Naive B cell (primary cell): ENCODE measurements around the gene MYBPC3. TPM values are rescaled to one million over a fixed set of nuclear protein-coding genes. Genes with fewer than 3 reads are reported as not detected.
"Not testable (repeated sequence)": the region's sequence is repeated elsewhere in the genome, so short reads cannot be mapped to it uniquely, and the experiment has no call there.

Experiments
- ATAC-seq, 2 donors: fragments of 150-1000 bp; cut with Tn5 transposase; 2 replicates each; pipeline ENCODE4 v1.10.0; 2021; ENCODE audit warnings: low read depth in 2 of 2, mild to moderate bottlenecking in 2 of 2, moderate library complexity in 2 of 2
- DNase-seq: peaks from one replicate; pipeline ENCODE4 v3.0.0; 2022
- H3K27ac Mint-ChIP-seq, 6 donors: one replicate each; pipeline ENCODE4 v1.8.0; 2020 to 2022; ENCODE audit warnings: mild to moderate bottlenecking in 6 of 6, mixed read lengths in 6 of 6, moderate library complexity in 5 of 6, inconsistent platforms in 2 of 6
- H3K27me3 Mint-ChIP-seq, 3 donors: one replicate each; pipeline ENCODE4 v1.8.0; 2021 to 2022; ENCODE audit warnings: mixed read lengths in 3 of 3, mild to moderate bottlenecking in 1 of 3
- H3K36me3 Mint-ChIP-seq, 2 donors: one replicate each; pipeline ENCODE4 v1.8.0; 2020 to 2022; ENCODE audit warnings: mixed read lengths in 2 of 2, inconsistent platforms in 1 of 2, mild to moderate bottlenecking in 1 of 2
- H3K4me1 Mint-ChIP-seq, 3 donors: one replicate each; pipeline ENCODE4 v1.8.0; 2020 to 2022; ENCODE audit warnings: mixed read lengths in 3 of 3, inconsistent platforms in 1 of 3, mild to moderate bottlenecking in 1 of 3, moderate library complexity in 1 of 3
- H3K4me3 Mint-ChIP-seq, 8 donors: one replicate each; pipeline ENCODE4 v1.8.0; 2020 to 2022; ENCODE audit warnings: mild to moderate bottlenecking in 8 of 8, mixed read lengths in 8 of 8, moderate library complexity in 8 of 8, inconsistent platforms in 2 of 8
- H3K9me3 Mint-ChIP-seq, 7 donors: one replicate each; pipeline ENCODE4 v1.8.0; 2020 to 2022; ENCODE audit warnings: mixed read lengths in 7 of 7, mild to moderate bottlenecking in 5 of 7, inconsistent platforms in 2 of 7, moderate library complexity in 1 of 7
- polyA plus RNA-seq, 6 donors: library from polyadenylated mRNA; unstranded; fragments of 300-500 nt; fragmentation: Illumina TruSeq; gene quantifications; one replicate each; pipeline ENCODE4 v1.2.3, GENCODE V29; 2021; ENCODE audit warnings: low read depth in 6 of 6

MYBPC3 gene
- polyA plus RNA-seq, 6 donors from 2014 or later: not detected

GRCh38 chr11:47327025-47327424 lies 25.5 kb downstream of the MYBPC3 start:
- Mint-ChIP-seq H3K4me1 (peaks cover 0 to 19% (median 16%) of the 10 kb centered on the region in 3 donors), H3K27ac (peak overlapping the region in 4 of 6 donors; percentile 51 to 63 (median 58)), H3K9me3 (no peaks in the 10 kb centered on the region), H3K36me3 (peaks cover 7 to 27% of the 10 kb centered on the region in 2 donors), H3K4me3 (no peak overlapping the region), H3K27me3 (no peaks in the 10 kb centered on the region)
- no peak for DNase-seq
- no peak for ATAC-seq

DNA sequence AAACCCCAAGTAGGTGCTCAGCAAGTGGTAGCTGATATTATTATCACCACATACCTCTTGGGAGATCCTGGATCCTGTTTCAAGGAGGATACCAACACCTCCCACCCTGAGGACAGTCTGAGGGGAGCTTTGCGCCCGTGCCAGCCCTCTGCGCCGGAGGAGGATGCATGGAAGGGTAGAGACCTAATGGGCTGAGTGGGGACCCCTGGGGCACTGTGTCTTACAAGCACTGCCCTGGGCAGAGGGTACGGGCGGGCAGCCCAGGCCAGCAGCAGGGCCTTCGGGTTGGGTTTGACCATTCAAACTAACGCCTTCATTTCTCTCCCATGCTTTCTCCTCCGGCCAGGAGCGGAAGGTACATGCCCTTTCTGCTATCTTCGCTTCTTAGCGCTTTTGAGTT lies 26.3 kb downstream of the MYBPC3 start:
- DNase-seq (no peak), ATAC-seq (no peak)
- peaks cover 7 to 34% of the 10 kb centered on the region in 2 donors for H3K36me3 Mint-ChIP-seq
- H3K4me1 Mint-ChIP-seq: peaks cover 0 to 19% (median 16%) of the 10 kb centered on the region in 3 donors
- no peaks in the 10 kb centered on the region for H3K9me3 Mint-ChIP-seq
- H3K27me3 Mint-ChIP-seq: no peaks in the 10 kb centered on the region
- no peak overlapping the region for H3K4me3 Mint-ChIP-seq
- peak overlapping the region in 4 of 6 donors; percentile 55 to 88 (median 80) for H3K27ac Mint-ChIP-seq

DNA sequence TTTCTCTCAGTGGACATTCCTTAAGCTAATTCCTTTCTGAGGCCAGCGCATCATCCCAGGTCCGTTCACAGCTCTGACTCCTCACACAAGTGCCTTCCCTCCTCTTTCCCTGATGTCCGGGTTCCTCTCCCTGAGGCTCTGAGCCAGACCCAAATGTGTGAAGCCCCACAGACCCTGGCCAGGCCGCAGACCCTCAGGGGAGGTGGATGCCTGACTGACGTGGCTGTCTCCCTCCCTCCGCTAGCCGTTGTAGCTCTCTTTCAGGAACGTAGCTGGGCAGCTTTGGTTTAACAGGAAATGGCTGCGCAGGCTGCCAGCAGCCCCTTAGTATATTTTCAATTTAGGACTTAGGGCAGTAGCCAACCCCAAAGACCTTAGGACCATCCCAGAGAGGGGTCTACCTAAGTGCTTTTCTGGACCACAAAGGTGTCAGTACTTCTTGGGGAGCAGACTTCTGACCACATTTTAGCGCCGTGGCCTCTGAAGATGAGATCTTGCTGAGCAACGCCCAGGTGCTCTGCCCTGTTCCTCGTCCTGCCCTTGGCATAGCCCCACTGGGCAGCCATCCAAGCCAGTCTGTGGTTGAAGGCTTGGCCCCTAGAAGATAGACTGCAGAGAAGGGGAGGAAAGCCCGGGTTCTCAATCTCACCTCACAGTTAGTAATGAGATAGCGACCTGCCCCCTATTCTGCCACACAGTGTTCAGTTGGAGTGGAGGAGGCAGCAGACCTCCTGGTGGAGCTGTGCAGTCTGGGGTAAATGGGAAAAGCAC lies 27.0 kb downstream of the MYBPC3 start:
- ATAC-seq: no peak
- H3K27ac Mint-ChIP-seq: peak overlapping the region in 3 of 6 donors; percentile 24 to 94 (median 84)
- peaks cover 7 to 35% of the 10 kb centered on the region in 2 donors for H3K36me3 Mint-ChIP-seq

GRCh38 chr11:47324520-47324919 lies 28.0 kb downstream of the MYBPC3 start:
- Mint-ChIP-seq H3K4me1 (peaks cover 0 to 19% (median 15%) of the 10 kb centered on the region in 3 donors), H3K27me3 (no peaks in the 10 kb centered on the region), H3K9me3 (no peaks in the 10 kb centered on the region), H3K36me3 (peaks cover 7 to 35% of the 10 kb centered on the region in 2 donors), H3K27ac (peak overlapping the region in 2 of 6 donors; percentile 81 to 90), H3K4me3 (no peak overlapping the region)
- DNase-seq (no peak), ATAC-seq (no peak)

More for the DNA sequence above, 27.0 kb downstream of the MYBPC3 start:
- H3K4me3 Mint-ChIP-seq: no peak overlapping the region
- no peak for DNase-seq
- no peaks in the 10 kb centered on the region for H3K9me3 Mint-ChIP-seq
- peaks cover 0 to 19% (median 16%) of the 10 kb centered on the region in 3 donors for H3K4me1 Mint-ChIP-seq
- H3K27me3 Mint-ChIP-seq: no peaks in the 10 kb centered on the region

- Mint-ChIP-seq H3K4me1 (peaks cover 5 to 25% (median 5%) of the 10 kb centered on the region in 3 donors), H3K27ac (peak overlapping the region in 2 of 6 donors; percentile 83 to 93)
These were observed 34.3 kb downstream of the MYBPC3 start for GRCh38 chr11:47318166-47318565.

GRCh38 chr11:47317064-47317828 lies 35.3 kb downstream of the MYBPC3 start:
- H3K36me3 Mint-ChIP-seq: peaks cover 0 to 25% of the 10 kb centered on the region in 2 donors

More at GRCh38 chr11:47318166-47318565, 34.3 kb downstream of the MYBPC3 start:
- peak overlapping the region in 2 of 8 donors; percentile 62 to 66 for H3K4me3 Mint-ChIP-seq
- H3K27me3 Mint-ChIP-seq: no peaks in the 10 kb centered on the region
- peaks cover 0 to 25% of the 10 kb centered on the region in 2 donors for H3K36me3 Mint-ChIP-seq
- ATAC-seq (no peak), DNase-seq (no peak)
- no peaks in the 10 kb centered on the region for H3K9me3 Mint-ChIP-seq

DNA sequence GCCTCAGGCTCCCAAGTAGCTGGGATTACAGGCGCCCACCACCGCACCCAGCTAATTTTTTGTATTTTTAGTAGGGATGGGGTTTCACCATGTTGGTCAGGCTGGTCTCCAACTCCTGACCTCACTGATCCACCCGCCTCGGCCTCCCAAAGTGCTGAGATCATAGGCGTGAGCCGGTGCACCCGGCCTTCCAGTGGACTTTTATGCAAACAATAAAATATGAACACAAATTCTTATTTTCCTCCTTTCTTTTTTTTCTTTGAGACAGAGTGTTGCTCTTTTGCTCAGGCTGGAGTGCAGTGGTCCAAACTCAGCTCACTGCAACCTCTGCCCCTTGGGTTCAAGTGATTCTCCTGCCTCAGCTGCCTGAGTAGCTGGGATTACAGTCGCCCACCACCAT lies 36.0 kb downstream of the MYBPC3 start:
- Mint-ChIP-seq H3K4me1 (peaks cover 5 to 25% (median 5%) of the 10 kb centered on the region in 3 donors), H3K27ac (peak overlapping the region in 3 of 6 donors; percentile 61 to 92 (median 87)), H3K4me3 (peak overlapping the region in 2 of 8 donors; percentile 45 to 52), H3K36me3 (peaks cover 0 to 20% of the 10 kb centered on the region in 2 donors)
- not testable (repeated sequence) for DNase-seq, H3K27me3 Mint-ChIP-seq, H3K9me3 Mint-ChIP-seq, ATAC-seq

More at GRCh38 chr11:47317064-47317828, 35.3 kb downstream of the MYBPC3 start:
- Mint-ChIP-seq H3K27ac (peak overlapping the region in 4 of 6 donors; percentile 61 to 92 (median 78)), H3K4me1 (peaks cover 5 to 25% (median 5%) of the 10 kb centered on the region in 3 donors), H3K4me3 (peak overlapping the region in 3 of 8 donors; percentile 14 to 67 (median 45)), H3K9me3 (no peaks in the 10 kb centered on the region), H3K27me3 (no peaks in the 10 kb centered on the region)
- DNase-seq: peak; percentile 56
- ATAC-seq: peak; percentile 52 to 63

- Mint-ChIP-seq H3K36me3 (peaks cover 0 to 17% of the 10 kb centered on the region in 2 donors), H3K4me1 (peaks cover 5 to 25% (median 5%) of the 10 kb centered on the region in 3 donors), H3K4me3 (peak overlapping the region in 1 of 8 donors; percentile 4), H3K27me3 (no peaks in the 10 kb centered on the region), H3K27ac (peak overlapping the region in 1 of 6 donors; percentile 44), H3K9me3 (no peaks in the 10 kb centered on the region)
- ATAC-seq (no peak), DNase-seq (no peak)
These were observed 37.5 kb downstream of the MYBPC3 start for GRCh38 chr11:47314992-47315391.

GRCh38 chr11:47308050-47308823 lies 44.3 kb downstream of the MYBPC3 start:
- H3K27ac Mint-ChIP-seq: peak overlapping the region in 1 of 6 donors; percentile 53
- no peak overlapping the region for H3K4me3 Mint-ChIP-seq
- peaks cover 0 to 5% (median 3%) of the 10 kb centered on the region in 3 donors for H3K4me1 Mint-ChIP-seq
- H3K36me3 Mint-ChIP-seq: peaks cover 12 to 16% of the 10 kb centered on the region in 2 donors
- no peaks in the 10 kb centered on the region for H3K27me3 Mint-ChIP-seq
- H3K9me3 Mint-ChIP-seq: peaks cover 0 to 7% (median 6%) of the 10 kb centered on the region in 7 donors
- DNase-seq (no peak), ATAC-seq (no peak)

GRCh38 chr11:47306484-47306844 lies 46.0 kb downstream of the MYBPC3 start:
- H3K27me3 Mint-ChIP-seq: no peaks in the 10 kb centered on the region
- H3K27ac Mint-ChIP-seq: peak overlapping the region in 1 of 6 donors; percentile 33
- no peak overlapping the region for H3K4me3 Mint-ChIP-seq
- no peak for ATAC-seq
- H3K9me3 Mint-ChIP-seq: peaks cover 4 to 21% (median 13%) of the 10 kb centered on the region in 7 donors
- no peak for DNase-seq
- H3K4me1 Mint-ChIP-seq: peaks cover 0 to 5% (median 4%) of the 10 kb centered on the region in 3 donors
- peaks cover 27 to 33% of the 10 kb centered on the region in 2 donors for H3K36me3 Mint-ChIP-seq

GRCh38 chr11:47305734-47306483 lies 46.6 kb downstream of the MYBPC3 start:
- H3K4me1 Mint-ChIP-seq: peaks cover 0 to 7% (median 5%) of the 10 kb centered on the region in 3 donors
- H3K27me3 Mint-ChIP-seq: no peaks in the 10 kb centered on the region
- peak overlapping the region in 3 of 6 donors; percentile 19 to 66 (median 33) for H3K27ac Mint-ChIP-seq
- H3K4me3 Mint-ChIP-seq: no peak overlapping the region
- H3K9me3 Mint-ChIP-seq: peaks cover 4 to 21% (median 13%) of the 10 kb centered on the region in 7 donors
- ATAC-seq (no peak), DNase-seq (no peak)
- peaks cover 32 to 38% of the 10 kb centered on the region in 2 donors for H3K36me3 Mint-ChIP-seq

GRCh38 chr11:47302853-47303252 lies 49.6 kb downstream of the MYBPC3 start:
- peaks cover 54 to 58% of the 10 kb centered on the region in 2 donors for H3K36me3 Mint-ChIP-seq
- no peaks in the 10 kb centered on the region for H3K27me3 Mint-ChIP-seq
- H3K4me3 Mint-ChIP-seq: peak overlapping the region in 1 of 8 donors; percentile 49

More at GRCh38 chr11:47302853-47303252, 49.6 kb downstream of the MYBPC3 start:
- Mint-ChIP-seq H3K9me3 (peaks cover 4 to 21% (median 14%) of the 10 kb centered on the region in 7 donors), H3K27ac (no peak overlapping the region), H3K4me1 (peaks cover 0 to 7% (median 5%) of the 10 kb centered on the region in 3 donors)
- DNase-seq (no peak), ATAC-seq (no peak)
